Measurements from ENCODE around the gene TTC7B.

The TTC7B gene

DNA sequence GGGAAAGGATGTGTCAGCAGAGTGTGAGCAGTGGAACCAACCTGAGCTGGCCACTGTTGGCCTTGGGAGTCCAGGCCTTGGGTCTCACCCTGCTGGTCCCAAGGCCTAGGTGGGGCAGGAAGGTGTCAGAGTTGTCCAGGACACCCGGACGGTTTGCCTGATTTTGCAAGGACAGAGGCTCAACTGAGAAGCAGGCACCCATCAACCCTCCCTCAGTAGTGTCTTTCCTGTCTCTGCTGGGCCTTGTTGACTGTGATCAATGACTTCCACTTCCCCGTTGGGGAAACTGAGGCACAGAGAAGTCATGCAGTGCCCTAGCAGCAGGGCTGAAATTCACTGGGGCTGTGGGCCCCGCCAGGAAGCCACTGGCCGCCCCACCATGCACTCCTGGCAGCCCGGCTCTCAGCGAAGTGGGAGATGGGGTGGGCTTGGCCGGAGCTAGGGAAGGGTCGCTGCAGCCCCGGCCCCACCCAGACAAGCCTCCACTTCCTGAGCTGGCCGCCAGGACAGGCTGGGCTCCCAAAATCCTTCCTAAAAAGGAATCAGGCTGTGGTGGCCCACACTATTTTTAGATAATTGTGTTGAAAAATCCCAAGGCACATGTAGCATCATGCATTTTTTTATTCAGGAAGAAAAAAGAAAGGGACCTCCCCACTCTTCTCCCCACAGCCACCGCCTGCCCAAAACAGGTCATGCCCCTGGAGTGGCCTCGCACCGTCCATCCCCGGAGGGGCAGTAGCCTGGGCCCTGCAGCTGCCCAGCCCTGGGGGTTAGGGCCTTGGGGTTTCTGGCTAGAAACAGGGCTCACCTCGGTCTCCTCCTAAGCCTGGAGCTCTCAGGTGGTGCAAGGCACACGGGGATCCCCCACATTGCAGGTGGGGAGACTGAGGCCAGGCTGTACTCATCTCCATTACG, 292.0 kb downstream of the TTC7B start:
- TF ChIP-seq FOXP2 (optimal IDR thresholded peaks at IDR 0.05; ENCODE audit: borderline replicate concordance, extremely low read depth, extremely low read length, insufficient read depth) = no peak

- no peak for TF ChIP-seq REST (IDR thresholded peaks at IDR 0.05; ENCODE audit: insufficient read depth in 1 of 2, low read depth in 2 of 2, low read length in 2 of 2)
- TF ChIP-seq FOXP2 (optimal IDR thresholded peaks at IDR 0.05; ENCODE audit: borderline replicate concordance, extremely low read depth, extremely low read length, insufficient read depth) = no peak
- no peak for TF ChIP-seq SIN3A (IDR thresholded peaks at IDR 0.05; ENCODE audit: borderline replicate concordance, insufficient read depth, low read length)
- no peak for TF ChIP-seq TAF1 (IDR thresholded peaks at IDR 0.05; ENCODE audit: borderline replicate concordance, insufficient read depth, low read length)
- no peak for TF ChIP-seq POLR2AphosphoS5 (IDR thresholded peaks at IDR 0.05; ENCODE audit: low read depth, low read length)
Observed at GRCh38 chr14:90523544-90523943, 292.7 kb downstream of the TTC7B start.

DNA sequence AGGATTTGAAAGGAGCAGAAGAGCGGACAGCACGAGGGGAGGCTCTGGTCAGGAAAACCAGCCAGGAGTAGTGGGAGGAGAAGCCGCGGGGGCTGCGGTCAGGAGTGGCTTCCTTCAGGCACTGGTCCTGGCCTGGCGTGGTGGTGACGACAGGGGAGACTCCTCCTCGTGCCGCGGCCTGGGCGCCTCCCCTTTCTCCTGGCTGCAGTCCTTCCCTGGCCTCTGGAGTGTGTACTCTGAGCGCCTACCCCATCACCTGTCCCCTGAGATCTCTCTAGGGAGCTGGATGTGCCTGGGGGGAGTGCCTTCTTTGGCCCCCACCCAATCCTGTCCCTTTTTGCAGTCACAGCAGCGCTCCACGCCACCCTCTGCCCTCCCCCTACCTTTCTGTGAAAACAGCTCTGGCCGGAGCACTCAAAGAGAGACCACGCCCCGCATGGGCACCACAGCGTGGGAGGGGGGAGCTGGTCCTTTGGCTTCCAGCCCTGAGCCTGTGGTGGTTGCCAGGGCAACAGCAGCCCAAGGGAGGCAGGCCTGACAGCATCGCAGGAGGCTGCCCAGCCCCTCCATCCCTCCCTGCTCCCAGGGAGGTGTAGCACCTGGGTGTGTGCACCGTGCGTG, 293.5 kb downstream of the TTC7B start:
- TF ChIP-seq TAF1 (IDR thresholded peaks at IDR 0.05; ENCODE audit: borderline replicate concordance, insufficient read depth, low read length) = no peak
- no peak for TF ChIP-seq SIN3A (IDR thresholded peaks at IDR 0.05; ENCODE audit: borderline replicate concordance, insufficient read depth, low read length)
- no peak for TF ChIP-seq REST (IDR thresholded peaks at IDR 0.05; ENCODE audit: insufficient read depth in 1 of 2, low read depth in 2 of 2, low read length in 2 of 2)
- no peak for TF ChIP-seq FOXP2 (optimal IDR thresholded peaks at IDR 0.05; ENCODE audit: borderline replicate concordance, extremely low read depth, extremely low read length, insufficient read depth)
- TF ChIP-seq POLR2AphosphoS5 (IDR thresholded peaks at IDR 0.05; ENCODE audit: low read depth, low read length) = no peak

GRCh38 chr14:90521930-90522483, 294.2 kb downstream of the TTC7B start:
- TF ChIP-seq SIN3A (IDR thresholded peaks at IDR 0.05; ENCODE audit: borderline replicate concordance, insufficient read depth, low read length) (no peak), REST (IDR thresholded peaks at IDR 0.05; ENCODE audit: insufficient read depth in 1 of 2, low read depth in 2 of 2, low read length in 2 of 2) (no peak), POLR2AphosphoS5 (IDR thresholded peaks at IDR 0.05; ENCODE audit: low read depth, low read length) (no peak), TAF1 (IDR thresholded peaks at IDR 0.05; ENCODE audit: borderline replicate concordance, insufficient read depth, low read length) (no peak), FOXP2 (optimal IDR thresholded peaks at IDR 0.05; ENCODE audit: borderline replicate concordance, extremely low read depth, extremely low read length, insufficient read depth) (no peak)

GRCh38 chr14:90521084-90521929, 294.9 kb downstream of the TTC7B start:
- TF ChIP-seq FOXP2 (optimal IDR thresholded peaks at IDR 0.05; ENCODE audit: borderline replicate concordance, extremely low read depth, extremely low read length, insufficient read depth) (no peak), REST (IDR thresholded peaks at IDR 0.05; ENCODE audit: insufficient read depth in 1 of 2, low read depth in 2 of 2, low read length in 2 of 2) (no peak), TAF1 (IDR thresholded peaks at IDR 0.05; ENCODE audit: borderline replicate concordance, insufficient read depth, low read length) (no peak), POLR2AphosphoS5 (IDR thresholded peaks at IDR 0.05; ENCODE audit: low read depth, low read length) (no peak), SIN3A (IDR thresholded peaks at IDR 0.05; ENCODE audit: borderline replicate concordance, insufficient read depth, low read length) (no peak)
